ENCODE measurements around the gene YPEL3. TPM values are rescaled to one million over a fixed set of nuclear protein-coding genes. Genes with fewer than 3 reads are reported as not detected.
"Not testable (repeated sequence)": the region's sequence is repeated elsewhere in the genome, so short reads cannot be mapped to it uniquely, and the experiment has no call there.

Gene YPEL3
- total RNA-seq, 2 donors from 2014 or later = 129 to 140 TPM

DNA sequence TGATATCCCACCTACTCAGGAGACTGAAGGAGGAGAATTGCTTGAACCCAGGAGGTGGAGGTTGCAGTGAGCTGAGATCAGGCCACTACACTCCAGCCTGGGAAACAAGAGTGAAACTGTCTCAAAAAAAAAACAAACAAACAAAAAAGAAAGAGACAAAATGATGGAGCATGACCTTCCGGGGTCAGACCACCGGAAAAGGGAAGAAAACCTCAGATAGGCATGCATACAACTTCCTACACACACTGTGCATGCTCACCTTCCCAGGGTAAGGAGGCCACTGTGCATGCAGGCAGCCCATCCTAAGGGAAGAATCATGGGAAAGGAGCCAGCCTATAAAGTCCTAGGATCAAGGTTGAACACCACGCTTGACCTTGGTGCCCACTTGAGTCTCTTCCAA, 36.6 kb upstream of the YPEL3 start:
- no peaks in the 10 kb centered on the region for H3K27me3 ChIP-seq
- no peaks in the 10 kb centered on the region for H3K4me1 ChIP-seq
- H3K4me3 ChIP-seq = no peak overlapping the region
- H3K9me3 ChIP-seq = no peaks in the 10 kb centered on the region
- DNase-seq (ENCODE audit: low spot score) = no peak
- H3K27ac ChIP-seq = no peak overlapping the region
- TF ChIP-seq CTCF (IDR thresholded peaks at IDR 0.05) = no peak
- H3K36me3 ChIP-seq = no peaks in the 10 kb centered on the region

DNA sequence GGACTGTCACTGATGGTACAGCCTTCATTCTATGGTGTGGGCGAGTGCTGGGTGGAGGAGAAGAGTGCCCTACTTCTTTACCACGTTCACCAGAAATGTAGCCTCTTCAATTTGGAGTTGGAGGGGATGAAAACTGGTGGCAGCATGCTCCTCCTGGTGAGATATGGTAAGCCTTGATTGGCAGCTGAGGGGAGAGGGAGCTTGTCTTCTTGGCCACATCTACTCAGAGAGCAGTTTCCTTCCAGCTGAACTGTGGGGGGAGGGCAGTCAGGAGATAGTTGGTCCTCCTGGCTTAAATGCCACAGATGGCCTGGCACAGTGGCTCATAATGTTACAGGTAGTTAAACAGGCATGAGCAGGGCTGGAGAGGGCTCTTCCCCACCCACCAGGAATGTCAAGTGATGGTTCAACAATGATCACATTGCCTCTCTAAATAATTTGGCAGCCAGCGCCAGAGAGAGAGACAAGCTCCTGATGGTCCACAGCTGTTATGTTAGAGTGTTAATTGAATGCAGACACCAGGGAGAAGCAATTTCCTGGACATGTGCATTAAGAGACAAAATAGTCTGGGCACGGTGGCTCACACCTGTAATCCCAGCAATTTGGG, 36.0 kb upstream of the YPEL3 start:
- Histone ChIP-seq H3K27me3 (no peaks in the 10 kb centered on the region), H3K36me3 (no peaks in the 10 kb centered on the region), H3K27ac (no peak overlapping the region), H3K4me3 (no peak overlapping the region), H3K9me3 (no peaks in the 10 kb centered on the region), H3K4me1 (no peaks in the 10 kb centered on the region)
- DNase-seq (ENCODE audit: low spot score) = no peak
- no peak for TF ChIP-seq CTCF (IDR thresholded peaks at IDR 0.05)

- H3K36me3 ChIP-seq = no peaks in the 10 kb centered on the region
- DNase-seq (ENCODE audit: low spot score) = no peak
- no peaks in the 10 kb centered on the region for H3K27me3 ChIP-seq
- TF ChIP-seq CTCF (IDR thresholded peaks at IDR 0.05) = no peak
- H3K4me1 ChIP-seq = peaks cover 0 to 14% of the 10 kb centered on the region in 2 donors
- H3K27ac ChIP-seq = no peak overlapping the region
- no peaks in the 10 kb centered on the region for H3K9me3 ChIP-seq
- no peak overlapping the region for H3K4me3 ChIP-seq
These were observed 32.0 kb upstream of the YPEL3 start for GRCh38 chr16:30127993-30128392.

GRCh38 chr16:30125690-30126089, 29.7 kb upstream of the YPEL3 start:
- H3K4me3 ChIP-seq; DNase-seq (ENCODE audit: low spot score); H3K9me3 ChIP-seq; H3K27ac ChIP-seq; H3K27me3 ChIP-seq; H3K36me3 ChIP-seq: not testable (repeated sequence)
- peaks cover 0 to 31% of the 10 kb centered on the region in 2 donors for H3K4me1 ChIP-seq

GRCh38 chr16:30124985-30125379, 29.0 kb upstream of the YPEL3 start:
- no peaks in the 10 kb centered on the region for H3K27me3 ChIP-seq
- no peak overlapping the region for H3K4me3 ChIP-seq
- no peaks in the 10 kb centered on the region for H3K9me3 ChIP-seq
- H3K36me3 ChIP-seq = peaks cover 6% of the 10 kb centered on the region
- H3K27ac ChIP-seq = no peak overlapping the region
- no peak for DNase-seq (ENCODE audit: low spot score)
- TF ChIP-seq CTCF (IDR thresholded peaks at IDR 0.05) = no peak
- H3K4me1 ChIP-seq = peaks cover 0 to 35% of the 10 kb centered on the region in 2 donors

DNA sequence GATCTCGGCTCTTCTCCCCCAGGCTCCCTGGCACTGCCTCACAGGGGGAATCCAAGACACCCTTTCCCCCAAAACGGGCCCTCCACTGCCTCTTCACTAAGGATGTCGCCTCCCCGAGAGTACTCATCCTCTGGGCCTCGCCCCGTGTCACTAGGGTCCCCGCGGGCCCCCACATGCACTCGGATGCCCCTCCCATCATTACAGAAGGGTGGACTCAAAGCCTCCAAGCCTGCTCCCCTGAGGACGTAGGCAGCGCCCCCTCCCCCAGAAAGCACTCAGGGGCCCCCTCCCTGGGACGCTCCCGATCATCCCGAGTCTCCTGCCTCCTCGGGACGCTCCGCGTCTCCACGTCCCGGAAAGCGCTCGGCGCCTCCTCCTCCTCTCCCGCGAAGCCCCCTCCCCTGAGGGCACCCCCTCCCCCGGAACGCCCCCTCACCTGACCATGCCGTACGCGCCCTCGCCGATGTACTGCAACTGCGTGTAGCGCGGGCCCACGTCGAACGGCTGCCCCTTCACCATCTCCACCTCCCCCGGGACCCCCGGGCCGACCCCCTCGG, 26.7 kb upstream of the YPEL3 start:
- Histone ChIP-seq H3K27me3 (no peaks in the 10 kb centered on the region), H3K36me3 (peaks cover 29% of the 10 kb centered on the region), H3K4me3 (peak overlapping the region; percentile 80 to 92), H3K9me3 (no peaks in the 10 kb centered on the region), H3K27ac (peak overlapping the region; percentile 88 to 97), H3K4me1 (peaks cover 0 to 37% of the 10 kb centered on the region in 2 donors)
- DNase-seq (ENCODE audit: low spot score) = no peak
- no peak for TF ChIP-seq CTCF (IDR thresholded peaks at IDR 0.05)

Measured in right atrium auricular region (tissue), 2 donors.